Sigmoid colon (tissue), 7 donors: Measurements from ENCODE around the gene SLC35F1. TPM values are rescaled to one million over a fixed set of nuclear protein-coding genes. Genes with fewer than 3 reads are reported as not detected.

Experiments
- DNase-seq: peaks from one replicate; pipeline ENCODE4 v3.0.0-alpha.2; 2019
- H3K27ac ChIP-seq, 4 donors: fragments of 200-600 bp; sonication (generic); one replicate each; pipeline ENCODE4 v1.5.1; 2016 to 2019; ENCODE audit warnings: mild to moderate bottlenecking in 1 of 4
- H3K27me3 ChIP-seq, 3 donors: fragments of 200-600 bp; sonication (generic); one replicate each; pipeline ENCODE4 v1.5.1; 2019; ENCODE audit warnings: mild to moderate bottlenecking in 1 of 3
- H3K36me3 ChIP-seq, 4 donors: fragments of 200-600 bp; sonication (generic); one replicate each; pipeline ENCODE4 v1.5.1; 2016 to 2019
- H3K4me1 ChIP-seq, 4 donors: fragments of 200-600 bp; sonication (generic); one replicate each; pipeline ENCODE4 v1.5.1; 2017 to 2019
- H3K4me3 ChIP-seq, 4 donors: fragments of 200-600 bp; sonication (generic); one replicate each; pipeline ENCODE4 v1.5.1; 2017 to 2019; ENCODE audit warnings: mild to moderate bottlenecking in 2 of 4, moderate library complexity in 1 of 4
- H3K9me3 ChIP-seq, 4 donors: fragments of 200-600 bp in 3 of 4; sonication (generic) in 3 of 4; one replicate each; pipeline versions ENCODE4 v1.5.1 to v1.6.1; 2013 to 2019
- CTCF ChIP-seq, 4 experiments: fragments of 450-650 bp in 3 of 4; fragments of 200-600 bp in 1 of 4; IDR thresholded peaks; one replicate each; pipeline ENCODE4 v1.5.1; 2016 to 2019; ENCODE audit warnings: antibody characterized with exemption in 4 of 4, mild to moderate bottlenecking in 3 of 4, moderate library complexity in 2 of 4
- EP300 ChIP-seq, 4 donors: sonication (generic); formaldehyde crosslinking; IDR thresholded peaks; one replicate each; pipeline ENCODE4 v1.6.1; 2017; ENCODE audit warnings: antibody characterized with exemption in 4 of 4
- POLR2A ChIP-seq, 2 donors: fragments of 450-650 bp; IDR thresholded peaks; one replicate each; pipeline ENCODE4 v1.6.1; 2016; ENCODE audit warnings: antibody characterized with exemption in 2 of 2, mild to moderate bottlenecking in 2 of 2, moderate library complexity in 2 of 2
- POLR2AphosphoS5 ChIP-seq, 4 donors: sonication (generic); formaldehyde crosslinking; IDR thresholded peaks; one replicate each; pipeline ENCODE4 v1.6.1; 2017; ENCODE audit warnings: antibody characterized with exemption in 4 of 4
- WGBS, 2 donors: extraction: QIAGEN DNeasy Blood & Tissue Kit; methylation state at CpG; one replicate each; pipeline ENCODE4 v1.1.7; 2013; 5-methylcytosine and 5-hydroxymethylcytosine counted together
- intact Hi-C: fragments of 100-400 bp; cut with DNase I; formaldehyde crosslinking; loops from one replicate; pipeline ENCODE4 v1.15.1; 2023
- polyA plus RNA-seq, 3 donors: library from polyadenylated mRNA; stranded (reverse); fragments of 200-250 nt; gene quantifications; one replicate each; pipeline ENCODE4 v1.2.3, GENCODE V29; 2013
- total RNA-seq, 4 donors: library from RNA; depleted of rRNA; stranded (reverse); fragments of >200 nt; gene quantifications; one replicate each; pipeline ENCODE4 v1.1.0, GENCODE V29; 2016
- donor health status: healthy with polysubstance abuse.
- donor health status: Bipolar disorder and iron deficiency.
- donor health status: healthy.

Gene SLC35F1
- total and polyA plus RNA-seq, 7 donors = under 0.01 to 8.9 (median 4.0) TPM; not detected in 1

DNA sequence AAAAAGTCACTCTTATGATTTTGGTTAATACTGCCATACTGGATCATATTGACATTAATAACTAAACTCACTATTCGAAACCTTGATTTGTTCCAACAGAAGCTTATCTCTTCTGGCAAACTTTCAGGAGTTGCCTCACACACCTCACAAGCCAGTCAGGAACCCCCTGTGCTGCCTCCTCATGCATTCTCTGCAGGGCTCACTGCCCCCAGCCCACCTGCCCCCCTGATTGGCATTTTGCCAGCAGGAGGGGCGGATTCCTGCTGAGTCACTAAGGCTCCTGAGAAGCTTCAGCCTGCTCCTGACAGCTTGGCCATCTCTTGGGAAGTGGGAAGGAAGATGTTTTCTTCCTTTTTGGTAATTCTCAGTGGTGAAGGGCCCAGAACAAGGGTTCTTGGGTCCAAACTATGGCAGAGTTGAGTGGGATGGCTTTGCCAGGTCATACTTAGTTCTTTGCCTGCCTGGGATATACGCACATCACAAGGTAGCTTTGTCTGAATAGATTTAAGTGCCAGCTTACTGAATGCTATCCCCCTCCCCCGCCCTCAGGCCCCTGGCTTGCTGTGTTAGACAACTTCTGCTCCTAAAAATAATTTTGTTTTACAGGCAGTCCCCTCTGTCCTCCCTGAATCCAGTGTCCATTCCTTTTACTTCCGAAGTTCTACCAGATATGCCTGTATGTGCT lies 31.4 kb downstream of the SLC35F1 start:
- intact Hi-C loops = no loop called here
- 69 to 72% methylated on average over 5 of the region's 5 CpGs for WGBS, 2 donors
- Histone ChIP-seq H3K36me3 (no peaks in the 10 kb centered on the region), H3K4me1 (no peaks in the 10 kb centered on the region), H3K9me3 (no peaks in the 10 kb centered on the region), H3K27me3 (no peaks in the 10 kb centered on the region), H3K27ac (no peak overlapping the region), H3K4me3 (no peak overlapping the region)
- DNase-seq = no peak
- TF ChIP-seq POLR2A (IDR thresholded peaks at IDR 0.05) (no peak), POLR2AphosphoS5 (IDR thresholded peaks at IDR 0.05) (no peak), CTCF (IDR thresholded peaks at IDR 0.05) (no peak), EP300 (IDR thresholded peaks at IDR 0.05) (no peak)

DNA sequence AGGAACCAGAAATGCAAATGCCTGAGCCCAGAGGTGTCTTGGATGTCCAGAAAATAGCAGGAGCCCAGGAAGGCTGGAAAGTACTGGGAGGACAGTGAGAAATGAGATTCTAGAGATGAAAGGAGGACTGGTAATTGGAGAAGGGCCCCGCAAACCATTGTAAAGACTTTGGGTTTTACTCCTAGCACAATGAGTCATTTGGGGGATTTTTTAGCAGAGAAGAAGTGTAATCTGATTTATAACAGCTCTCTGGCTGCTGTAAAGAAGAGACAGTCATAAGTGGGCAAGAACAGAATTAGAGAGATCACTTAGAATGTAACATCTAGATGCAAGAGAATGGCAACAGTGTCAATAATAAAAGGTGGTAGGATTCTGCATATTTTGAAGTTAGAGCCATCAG lies 40.2 kb downstream of the SLC35F1 start:
- H3K27me3 ChIP-seq = no peaks in the 10 kb centered on the region
- no peaks in the 10 kb centered on the region for H3K9me3 ChIP-seq
- H3K4me1 ChIP-seq = no peaks in the 10 kb centered on the region
- H3K27ac ChIP-seq = no peak overlapping the region
- H3K36me3 ChIP-seq = no peaks in the 10 kb centered on the region
- no peak for DNase-seq
- no peak overlapping the region for H3K4me3 ChIP-seq
- intact Hi-C loops = no loop called here
- TF ChIP-seq EP300 (IDR thresholded peaks at IDR 0.05) = no peak
- no peak for TF ChIP-seq POLR2AphosphoS5 (IDR thresholded peaks at IDR 0.05)
- TF ChIP-seq CTCF (IDR thresholded peaks at IDR 0.05) = no peak
- 78 to 82% methylated on average over 1 of the region's 1 CpG for WGBS, 2 donors

GRCh38 chr6:117951783-117952182 lies 44.7 kb downstream of the SLC35F1 start:
- no peak overlapping the region for H3K4me3 ChIP-seq
- H3K27ac ChIP-seq = no peak overlapping the region
- DNase-seq = no peak
- intact Hi-C loops = no loop called here
- TF ChIP-seq CTCF (IDR thresholded peaks at IDR 0.05) (no peak), POLR2A (IDR thresholded peaks at IDR 0.05) (no peak), EP300 (IDR thresholded peaks at IDR 0.05) (no peak), POLR2AphosphoS5 (IDR thresholded peaks at IDR 0.05) (no peak)
- H3K9me3 ChIP-seq = no peaks in the 10 kb centered on the region
- 35% methylated on average over 3 of the region's 3 CpGs for WGBS, 2 donors
- H3K27me3 ChIP-seq = no peaks in the 10 kb centered on the region
- H3K4me1 ChIP-seq = no peaks in the 10 kb centered on the region
- H3K36me3 ChIP-seq = no peaks in the 10 kb centered on the region

- TF ChIP-seq POLR2A (IDR thresholded peaks at IDR 0.05) = no peak
- no peak for TF ChIP-seq CTCF (IDR thresholded peaks at IDR 0.05)
- no peak for TF ChIP-seq EP300 (IDR thresholded peaks at IDR 0.05)
- no peak for TF ChIP-seq POLR2AphosphoS5 (IDR thresholded peaks at IDR 0.05)
These were observed 48.7 kb downstream of the SLC35F1 start for GRCh38 chr6:117955684-117956256.

More at GRCh38 chr6:117955684-117956256, 48.7 kb downstream of the SLC35F1 start:
- no peak overlapping the region for H3K27ac ChIP-seq
- no peak overlapping the region for H3K4me3 ChIP-seq
- H3K27me3 ChIP-seq = no peaks in the 10 kb centered on the region
- intact Hi-C loops = no loop called here
- H3K4me1 ChIP-seq = no peaks in the 10 kb centered on the region
- DNase-seq = no peak
- H3K36me3 ChIP-seq = no peaks in the 10 kb centered on the region
- WGBS, 2 donors = 90 to 92% methylated on average over 2 of the region's 2 CpGs
- no peaks in the 10 kb centered on the region for H3K9me3 ChIP-seq
